ENCODE data around the gene ITPR2. TPM values are rescaled to one million over a fixed set of nuclear protein-coding genes. Genes with fewer than 3 reads are reported as not detected.

Gene ITPR2
- polyA plus RNA-seq, 1 experiment, result 3.5 TPM

GRCh38 chr12:26612203-26612602 lies 220.8 kb downstream of the ITPR2 start:
- Histone ChIP-seq H3K27me3 (ENCODE audit: control insufficient read depth, insufficient read depth, low read length) (no peaks in the 10 kb centered on the region), H3K4me3 (ENCODE audit: low read depth, low read length) (no peak overlapping the region), H3K36me3 (ENCODE audit: control insufficient read depth, insufficient read depth, low read length) (no peaks in the 10 kb centered on the region)
- POLR2A ChIA-PET, result no interaction called here
- no peak for DNase-seq (ENCODE audit: low read depth)
- CTCF ChIA-PET, result no interaction called here
- no peak for TF ChIP-seq CTCF (IDR thresholded peaks at IDR 0.05; ENCODE audit: insufficient read depth, low read depth, low read length)

GRCh38 chr12:26611598-26611997 lies 221.4 kb downstream of the ITPR2 start:
- DNase-seq (ENCODE audit: low read depth), result no peak
- POLR2A ChIA-PET, result no interaction called here
- no peaks in the 10 kb centered on the region for H3K27me3 ChIP-seq (ENCODE audit: control insufficient read depth, insufficient read depth, low read length)
- no peak overlapping the region for H3K4me3 ChIP-seq (ENCODE audit: low read depth, low read length)
- no peaks in the 10 kb centered on the region for H3K36me3 ChIP-seq (ENCODE audit: control insufficient read depth, insufficient read depth, low read length)
- TF ChIP-seq CTCF (IDR thresholded peaks at IDR 0.05; ENCODE audit: insufficient read depth, low read depth, low read length), result no peak
- CTCF ChIA-PET, result no interaction called here

- no peak for DNase-seq (ENCODE audit: low read depth)
- TF ChIP-seq CTCF (IDR thresholded peaks at IDR 0.05; ENCODE audit: insufficient read depth, low read depth, low read length), result no peak
- no peaks in the 10 kb centered on the region for H3K27me3 ChIP-seq (ENCODE audit: control insufficient read depth, insufficient read depth, low read length)
- ChIA-PET POLR2A (no interaction called here), CTCF (no interaction called here)
- no peaks in the 10 kb centered on the region for H3K36me3 ChIP-seq (ENCODE audit: control insufficient read depth, insufficient read depth, low read length)
- no peak overlapping the region for H3K4me3 ChIP-seq (ENCODE audit: low read depth, low read length)
Measured at GRCh38 chr12:26610774-26611173, 222.2 kb downstream of the ITPR2 start.

- POLR2A ChIA-PET, result no interaction called here
- Histone ChIP-seq H3K27me3 (ENCODE audit: control insufficient read depth, insufficient read depth, low read length) (no peaks in the 10 kb centered on the region), H3K4me3 (ENCODE audit: low read depth, low read length) (no peak overlapping the region), H3K36me3 (ENCODE audit: control insufficient read depth, insufficient read depth, low read length) (no peaks in the 10 kb centered on the region)
- DNase-seq (ENCODE audit: low read depth), result no peak
- CTCF ChIA-PET, result no interaction called here
- TF ChIP-seq CTCF (IDR thresholded peaks at IDR 0.05; ENCODE audit: insufficient read depth, low read depth, low read length), result no peak
Measured at GRCh38 chr12:26609986-26610385, 223.0 kb downstream of the ITPR2 start.

GRCh38 chr12:26608706-26609105 lies 224.3 kb downstream of the ITPR2 start:
- POLR2A ChIA-PET, result no interaction called here
- CTCF ChIA-PET, result interaction anchor here (0.7 kb wide), 1 partner anchor 8 kb away, joined by 3 read pairs; no protein-coding TSS in a partner anchor
- no peak for TF ChIP-seq CTCF (IDR thresholded peaks at IDR 0.05; ENCODE audit: insufficient read depth, low read depth, low read length)
- Histone ChIP-seq H3K36me3 (ENCODE audit: control insufficient read depth, insufficient read depth, low read length) (no peaks in the 10 kb centered on the region), H3K4me3 (ENCODE audit: low read depth, low read length) (no peak overlapping the region), H3K27me3 (ENCODE audit: control insufficient read depth, insufficient read depth, low read length) (no peaks in the 10 kb centered on the region)
- no peak for DNase-seq (ENCODE audit: low read depth)

All from BJ (cell line).